T-helper 1 cell treated with Interleukin-12 subunit alpha and Interleukin-12 subunit beta and Interleukin-4 antibody, amounts not matched to agents 30 μg/mL and 1 μg/mL, for 36 hours (primary cell): Measurements from ENCODE around the gene LRSAM1.

Experiments used
- H3K27ac Mint-ChIP-seq: one replicate; pipeline ENCODE4 v1.8.0; 2021; ENCODE audit warnings: mild to moderate bottlenecking, mixed read lengths
- H3K27me3 Mint-ChIP-seq: one replicate; pipeline ENCODE4 v1.8.0; 2021; ENCODE audit warnings: low read depth, mixed read lengths
- H3K36me3 Mint-ChIP-seq: one replicate; pipeline ENCODE4 v1.8.0; 2021; ENCODE audit warnings: low read depth, mixed read lengths
- H3K4me1 Mint-ChIP-seq: one replicate; pipeline ENCODE4 v1.8.0; 2021; ENCODE audit warnings: low read depth, mixed read lengths
- H3K4me3 Mint-ChIP-seq: one replicate; pipeline ENCODE4 v1.8.0; 2021; ENCODE audit warnings: mild to moderate bottlenecking, moderate library complexity, mixed read lengths
- H3K9me3 Mint-ChIP-seq: one replicate; pipeline ENCODE4 v1.8.0; 2021; ENCODE audit warnings: mixed read lengths

LRSAM1 gene

DNA sequence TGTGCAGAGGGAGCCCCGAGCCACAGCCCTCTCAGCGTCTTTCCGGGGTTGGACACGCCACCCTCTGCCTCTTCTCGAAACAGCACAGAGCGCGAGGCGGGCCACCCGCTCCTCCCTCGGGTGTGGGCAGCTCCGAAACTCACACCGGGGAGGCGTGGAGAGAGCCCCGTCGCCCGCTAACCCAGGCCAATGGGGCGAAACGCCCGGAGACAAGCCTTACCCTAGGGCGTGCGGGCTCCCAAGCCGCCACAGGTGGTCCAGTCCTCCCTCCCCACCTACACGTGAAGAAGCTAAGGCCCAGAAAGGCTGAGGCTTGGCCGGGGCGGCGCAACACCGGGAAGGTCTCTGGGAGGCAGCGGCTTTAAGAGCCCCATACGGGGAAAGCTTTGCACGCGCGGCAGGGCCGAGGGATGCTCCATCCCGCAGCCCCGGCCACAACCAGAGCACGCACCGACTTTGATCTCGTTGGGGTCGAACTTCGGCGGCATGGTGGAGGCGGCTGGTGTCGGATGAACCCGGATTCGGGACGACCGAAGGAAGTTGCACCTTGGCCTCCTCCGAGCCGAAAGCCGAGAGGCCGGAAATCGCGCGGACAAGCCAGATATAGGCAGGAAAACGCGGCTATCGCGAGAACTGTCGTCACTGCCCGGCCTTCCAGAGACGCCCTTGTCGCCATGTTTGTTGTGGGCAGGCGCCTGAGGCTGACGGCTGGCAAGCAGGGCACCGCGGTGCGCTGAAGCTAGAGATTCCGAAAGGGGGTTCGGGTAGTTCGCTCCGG is at the start of gene LRSAM1, which contains the start of gene RPL12:
Gene LRSAM1 (plus strand): TSS at position 681 of the 778 bp plus-strand sequence. CDS start 3,018 bp downstream, outside the sequence.
Gene RPL12 (minus strand): TSS at position 577 of the 778 bp plus-strand sequence. CDS start 89 bp downstream, at position 488.
- Mint-ChIP-seq H3K27me3 (no peaks in the 10 kb centered on the region), H3K4me1 (peaks cover 50% of the 10 kb centered on the region), H3K4me3 (peak within 1 kb of the TSS; percentile 92), H3K36me3 (peaks cover 55% of the 10 kb centered on the region), H3K27ac (peak within 1 kb of the TSS; percentile 97), H3K9me3 (no peaks in the 10 kb centered on the region)

DNA sequence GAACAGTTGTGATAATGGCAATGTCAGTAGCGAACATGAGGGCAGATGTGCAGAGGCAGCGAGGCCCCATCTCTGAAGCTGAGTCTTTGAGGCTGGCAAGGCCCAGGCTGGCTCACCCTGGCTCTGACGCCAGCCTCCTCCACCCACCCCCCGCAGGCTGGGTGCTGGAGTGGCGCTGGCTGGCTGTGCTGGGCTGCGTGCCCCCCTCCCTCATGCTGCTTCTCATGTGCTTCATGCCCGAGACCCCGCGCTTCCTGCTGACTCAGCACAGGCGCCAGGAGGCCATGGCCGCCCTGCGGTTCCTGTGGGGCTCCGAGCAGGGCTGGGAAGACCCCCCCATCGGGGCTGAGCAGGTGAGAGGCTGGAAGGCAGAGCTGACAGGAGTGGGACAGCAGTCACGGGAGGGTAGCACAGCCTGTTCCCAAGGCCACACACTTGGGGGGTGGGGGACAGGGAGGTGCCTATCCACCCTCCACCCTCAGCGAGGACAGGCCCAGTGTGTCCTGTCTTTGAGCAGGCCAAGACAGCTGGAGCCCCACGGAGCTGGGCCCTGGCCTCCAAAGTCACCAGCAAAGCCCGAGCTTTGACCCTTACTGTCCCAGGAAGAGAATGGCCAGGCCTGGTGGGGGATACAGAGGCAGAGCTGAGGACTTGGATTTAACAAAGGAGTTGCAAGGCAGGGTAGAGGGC is 48.8 kb upstream of the LRSAM1 start:
- Mint-ChIP-seq H3K27ac (no peak overlapping the region), H3K27me3 (peaks cover 17% of the 10 kb centered on the region), H3K4me3 (no peak overlapping the region), H3K36me3 (no peaks in the 10 kb centered on the region), H3K9me3 (no peaks in the 10 kb centered on the region), H3K4me1 (peaks cover 6% of the 10 kb centered on the region)

DNA sequence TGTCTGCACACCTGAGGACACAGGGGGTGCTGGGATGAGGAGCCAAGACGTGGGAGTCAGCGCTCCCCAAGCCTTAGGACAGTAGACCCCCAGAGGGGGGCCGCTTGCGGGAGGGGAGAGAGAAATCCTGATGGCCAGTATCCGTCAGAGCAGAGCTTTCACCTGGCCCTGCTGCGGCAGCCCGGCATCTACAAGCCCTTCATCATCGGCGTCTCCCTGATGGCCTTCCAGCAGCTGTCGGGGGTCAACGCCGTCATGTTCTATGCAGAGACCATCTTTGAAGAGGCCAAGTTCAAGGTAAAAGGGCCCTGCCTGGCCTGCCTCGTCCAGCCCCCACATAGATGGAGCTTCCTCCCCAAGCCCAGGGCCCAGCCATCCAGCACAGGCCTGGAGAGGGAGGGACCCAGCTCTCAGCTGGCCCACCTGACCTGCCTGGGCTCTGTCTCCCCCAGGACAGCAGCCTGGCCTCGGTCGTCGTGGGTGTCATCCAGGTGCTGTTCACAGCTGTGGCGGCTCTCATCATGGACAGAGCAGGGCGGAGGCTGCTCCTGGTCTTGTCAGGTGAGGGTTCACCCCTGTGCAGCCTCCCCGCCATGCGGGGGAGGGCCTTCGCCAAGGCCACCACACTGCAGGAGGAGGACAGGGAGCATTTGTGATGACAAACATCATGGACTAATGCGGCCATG is 47.7 kb upstream of the LRSAM1 start:
- Mint-ChIP-seq H3K36me3 (no peaks in the 10 kb centered on the region), H3K27me3 (peaks cover 10% of the 10 kb centered on the region), H3K9me3 (no peaks in the 10 kb centered on the region), H3K4me1 (no peaks in the 10 kb centered on the region), H3K4me3 (no peak overlapping the region), H3K27ac (no peak overlapping the region)

DNA sequence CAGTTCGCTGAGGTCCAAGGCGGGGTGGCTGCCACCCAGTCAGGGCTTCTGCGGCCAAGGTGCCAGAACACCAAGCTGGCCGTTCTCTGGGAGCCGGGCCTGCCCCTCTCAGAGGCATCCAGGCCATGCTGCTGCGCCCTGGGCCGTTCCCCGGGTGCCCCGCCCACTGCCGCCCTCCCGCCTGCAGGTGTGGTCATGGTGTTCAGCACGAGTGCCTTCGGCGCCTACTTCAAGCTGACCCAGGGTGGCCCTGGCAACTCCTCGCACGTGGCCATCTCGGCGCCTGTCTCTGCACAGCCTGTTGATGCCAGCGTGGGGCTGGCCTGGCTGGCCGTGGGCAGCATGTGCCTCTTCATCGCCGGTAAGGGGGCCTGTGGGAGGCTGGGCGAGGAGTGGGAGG is 46.7 kb upstream of the LRSAM1 start:
- Mint-ChIP-seq H3K9me3 (no peaks in the 10 kb centered on the region), H3K27me3 (peaks cover 3% of the 10 kb centered on the region), H3K4me1 (no peaks in the 10 kb centered on the region), H3K4me3 (no peak overlapping the region), H3K36me3 (no peaks in the 10 kb centered on the region), H3K27ac (no peak overlapping the region)

DNA sequence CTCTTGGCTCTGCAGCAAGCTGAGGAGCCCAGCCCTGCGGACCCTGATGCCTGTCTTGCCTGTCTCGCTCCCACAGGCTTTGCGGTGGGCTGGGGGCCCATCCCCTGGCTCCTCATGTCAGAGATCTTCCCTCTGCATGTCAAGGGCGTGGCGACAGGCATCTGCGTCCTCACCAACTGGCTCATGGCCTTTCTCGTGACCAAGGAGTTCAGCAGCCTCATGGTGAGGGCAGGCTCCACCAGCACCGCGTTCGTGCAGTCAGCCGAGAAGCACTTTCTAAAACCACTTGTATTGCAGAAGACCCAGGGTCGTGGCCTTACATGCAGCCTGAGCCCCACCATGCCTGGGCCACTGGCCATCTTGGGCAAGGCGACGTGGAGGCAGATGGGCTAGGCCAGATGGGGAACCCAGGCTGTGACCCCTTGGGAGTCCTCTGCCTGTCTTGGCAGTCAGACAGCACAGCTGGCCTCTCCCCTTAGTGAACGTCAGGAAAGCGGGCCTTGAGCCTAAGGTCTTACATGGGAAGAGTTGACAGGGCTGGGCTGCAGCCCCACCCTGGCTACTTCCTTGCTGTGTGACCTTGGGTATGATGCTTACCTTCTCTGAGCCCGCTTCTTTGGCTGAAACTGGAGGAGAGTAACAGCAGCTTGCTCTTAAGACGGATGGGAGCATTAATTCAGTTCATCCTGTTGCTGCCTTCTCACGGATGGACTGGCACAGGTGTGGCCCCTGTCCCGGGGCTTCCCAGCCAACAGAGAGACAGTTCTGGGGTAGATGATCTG is 45.8 kb upstream of the LRSAM1 start:
- H3K4me1 Mint-ChIP-seq, result no peaks in the 10 kb centered on the region
- H3K36me3 Mint-ChIP-seq, result no peaks in the 10 kb centered on the region
- H3K27me3 Mint-ChIP-seq, result no peaks in the 10 kb centered on the region
- H3K27ac Mint-ChIP-seq, result no peak overlapping the region
- no peaks in the 10 kb centered on the region for H3K9me3 Mint-ChIP-seq
- no peak overlapping the region for H3K4me3 Mint-ChIP-seq

DNA sequence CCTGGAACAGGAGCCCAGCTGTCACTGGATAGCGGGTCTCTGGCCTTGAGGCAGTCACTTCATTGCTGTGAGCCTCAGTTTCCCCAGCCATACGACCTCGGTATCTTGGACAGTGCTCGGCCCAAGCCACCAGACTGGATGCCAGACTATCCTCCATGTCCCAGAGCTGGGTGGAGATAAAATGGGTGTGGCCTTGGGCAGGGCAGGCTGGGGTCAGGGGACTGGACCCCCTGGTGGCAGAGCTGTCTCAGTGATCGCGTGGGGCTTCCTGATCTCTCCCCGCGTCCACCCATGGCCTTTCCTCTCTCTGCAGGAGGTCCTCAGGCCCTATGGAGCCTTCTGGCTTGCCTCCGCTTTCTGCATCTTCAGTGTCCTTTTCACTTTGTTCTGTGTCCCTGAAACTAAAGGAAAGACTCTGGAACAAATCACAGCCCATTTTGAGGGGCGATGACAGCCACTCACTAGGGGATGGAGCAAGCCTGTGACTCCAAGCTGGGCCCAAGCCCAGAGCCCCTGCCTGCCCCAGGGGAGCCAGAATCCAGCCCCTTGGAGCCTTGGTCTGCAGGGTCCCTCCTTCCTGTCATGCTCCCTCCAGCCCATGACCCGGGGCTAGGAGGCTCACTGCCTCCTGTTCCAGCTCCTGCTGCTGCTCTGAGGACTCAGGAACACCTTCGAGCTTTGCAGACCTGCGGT is 44.4 kb upstream of the LRSAM1 start:
- Mint-ChIP-seq H3K9me3 (no peaks in the 10 kb centered on the region), H3K4me1 (peaks cover 6% of the 10 kb centered on the region), H3K4me3 (no peak overlapping the region), H3K27me3 (no peaks in the 10 kb centered on the region), H3K36me3 (no peaks in the 10 kb centered on the region), H3K27ac (no peak overlapping the region)

DNA sequence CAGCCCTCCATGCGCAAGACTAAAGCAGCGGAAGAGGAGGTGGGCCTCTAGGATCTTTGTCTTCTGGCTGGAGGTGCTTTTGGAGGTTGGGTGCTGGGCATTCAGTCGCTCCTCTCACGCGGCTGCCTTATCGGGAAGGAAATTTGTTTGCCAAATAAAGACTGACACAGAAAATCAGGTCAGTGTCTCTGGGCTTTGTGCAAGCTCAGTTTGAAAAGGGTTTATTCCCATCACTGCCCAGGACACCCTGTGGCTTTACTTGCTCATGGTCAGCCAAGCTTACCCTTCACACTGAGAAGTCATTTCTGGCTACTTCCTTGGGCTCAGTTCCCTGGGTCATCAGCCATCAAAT is 43.8 kb upstream of the LRSAM1 start:
- H3K27me3 Mint-ChIP-seq, result no peaks in the 10 kb centered on the region
- peaks cover 6% of the 10 kb centered on the region for H3K4me1 Mint-ChIP-seq
- no peak overlapping the region for H3K4me3 Mint-ChIP-seq
- H3K9me3 Mint-ChIP-seq, result no peaks in the 10 kb centered on the region
- H3K27ac Mint-ChIP-seq, result no peak overlapping the region
- no peaks in the 10 kb centered on the region for H3K36me3 Mint-ChIP-seq

DNA sequence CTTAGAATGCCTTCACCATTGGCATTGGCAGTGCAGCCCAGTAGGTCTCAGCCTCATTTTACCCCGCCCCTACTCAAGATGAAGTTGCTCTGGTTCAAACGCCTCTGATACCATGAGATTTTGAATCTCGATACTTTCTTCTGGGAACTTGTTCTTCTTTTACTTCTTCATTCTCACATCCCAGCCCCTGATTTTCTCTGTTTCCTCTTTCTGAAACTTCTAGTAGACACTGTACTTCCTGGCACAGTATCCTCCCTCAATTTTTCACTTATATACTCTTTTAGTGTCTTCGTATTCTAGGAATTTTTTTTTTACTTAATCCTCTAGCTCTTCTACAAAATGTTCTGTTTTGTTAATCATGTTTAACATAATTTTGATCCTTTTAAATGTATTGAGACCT is 40.2 kb upstream of the LRSAM1 start:
- H3K9me3 Mint-ChIP-seq, result no peaks in the 10 kb centered on the region
- H3K27ac Mint-ChIP-seq, result no peak overlapping the region
- peaks cover 6% of the 10 kb centered on the region for H3K4me1 Mint-ChIP-seq
- no peaks in the 10 kb centered on the region for H3K36me3 Mint-ChIP-seq
- no peak overlapping the region for H3K4me3 Mint-ChIP-seq
- peaks cover 15% of the 10 kb centered on the region for H3K27me3 Mint-ChIP-seq

DNA sequence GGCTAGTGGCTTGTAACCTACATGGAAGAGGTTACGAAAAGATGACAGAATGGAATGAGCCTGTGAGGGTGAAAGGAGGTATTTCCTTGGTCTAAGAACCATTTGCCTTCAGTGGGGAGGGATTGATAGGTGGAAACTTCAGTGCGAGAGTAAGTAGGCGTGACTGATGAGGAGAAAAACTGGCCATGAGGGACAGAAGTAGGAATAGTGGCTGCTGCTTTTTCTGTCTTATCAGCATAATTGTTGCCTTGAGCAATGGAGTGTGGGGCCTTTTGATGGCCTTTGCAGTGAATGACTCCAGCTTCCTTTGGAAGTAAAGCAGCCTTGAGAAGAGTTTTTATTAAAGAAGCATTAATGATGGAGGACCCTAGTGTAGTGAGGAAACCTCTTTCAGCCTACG is 36.2 kb upstream of the LRSAM1 start:
- Mint-ChIP-seq H3K9me3 (no peaks in the 10 kb centered on the region), H3K4me1 (peaks cover 6% of the 10 kb centered on the region), H3K4me3 (no peak overlapping the region), H3K36me3 (no peaks in the 10 kb centered on the region), H3K27me3 (peaks cover 19% of the 10 kb centered on the region), H3K27ac (no peak overlapping the region)

DNA sequence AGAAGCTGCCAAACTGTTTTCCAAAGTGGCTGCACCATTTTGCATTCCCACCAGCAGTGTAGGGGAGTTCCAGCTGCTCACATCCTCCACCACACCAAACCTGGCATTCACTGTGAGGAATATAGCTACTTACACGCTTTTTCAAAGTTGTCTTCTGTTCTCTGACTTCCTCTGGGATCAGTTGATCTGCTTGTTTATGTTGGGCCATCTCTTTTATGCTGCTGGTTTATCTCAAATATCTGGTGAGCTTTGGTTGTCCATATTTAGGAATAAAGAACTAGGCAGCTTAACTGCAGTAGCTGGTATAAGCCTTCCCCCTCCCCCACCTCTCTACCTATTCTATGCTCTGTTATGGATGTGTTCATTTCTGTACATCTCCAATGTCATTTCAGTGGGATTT is 35.7 kb upstream of the LRSAM1 start:
- H3K4me3 Mint-ChIP-seq, result no peak overlapping the region
- peaks cover 19% of the 10 kb centered on the region for H3K27me3 Mint-ChIP-seq
- H3K36me3 Mint-ChIP-seq, result no peaks in the 10 kb centered on the region
- H3K27ac Mint-ChIP-seq, result no peak overlapping the region
- H3K4me1 Mint-ChIP-seq, result peaks cover 6% of the 10 kb centered on the region
- H3K9me3 Mint-ChIP-seq, result no peaks in the 10 kb centered on the region

DNA sequence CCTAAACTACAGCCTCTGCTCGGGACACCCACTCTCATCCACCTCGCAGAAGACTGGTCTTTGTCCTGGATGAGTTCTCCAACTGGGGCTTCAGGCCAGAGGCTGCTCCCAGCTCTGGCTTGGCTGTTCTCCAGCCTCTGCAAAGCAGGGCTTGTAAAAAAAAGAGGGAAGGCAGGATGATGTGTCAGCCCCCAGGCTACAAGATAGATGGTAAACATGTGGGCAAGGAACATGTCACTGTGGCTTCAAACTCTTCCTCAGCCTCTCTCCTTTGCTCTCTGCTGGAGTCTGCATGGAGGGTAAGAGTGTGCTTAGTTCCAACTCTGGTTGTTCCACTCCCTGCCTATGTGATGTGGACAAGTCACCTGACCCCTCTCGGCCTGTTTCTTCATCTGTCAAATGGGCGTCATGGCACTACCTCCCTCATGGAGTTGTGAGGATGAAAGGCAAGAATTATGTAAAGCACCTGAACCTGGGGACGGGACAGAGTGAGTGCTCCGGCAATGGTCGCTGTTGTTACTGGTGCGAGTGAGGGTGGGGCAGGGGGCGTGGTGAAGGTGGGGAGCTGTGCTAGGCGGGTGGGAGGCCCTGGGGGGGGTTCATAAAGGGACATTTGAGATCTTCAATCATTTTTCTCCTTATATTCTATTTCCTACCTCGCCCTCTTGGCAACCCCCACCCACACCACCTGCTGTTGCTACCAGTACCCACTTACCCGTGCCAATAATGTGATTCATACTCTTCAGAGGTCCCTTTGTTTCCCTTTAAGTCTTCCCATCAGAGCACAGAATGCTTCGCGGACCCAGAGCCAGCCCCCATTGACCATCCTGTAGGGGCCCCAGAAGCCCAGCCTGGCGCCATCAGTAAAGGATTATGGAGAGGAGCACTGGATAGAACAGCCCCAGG is 33.9 kb upstream of the LRSAM1 start:
- Mint-ChIP-seq H3K27me3 (peaks cover 19% of the 10 kb centered on the region), H3K4me3 (no peak overlapping the region), H3K9me3 (no peaks in the 10 kb centered on the region), H3K27ac (no peak overlapping the region), H3K36me3 (no peaks in the 10 kb centered on the region), H3K4me1 (no peaks in the 10 kb centered on the region)

DNA sequence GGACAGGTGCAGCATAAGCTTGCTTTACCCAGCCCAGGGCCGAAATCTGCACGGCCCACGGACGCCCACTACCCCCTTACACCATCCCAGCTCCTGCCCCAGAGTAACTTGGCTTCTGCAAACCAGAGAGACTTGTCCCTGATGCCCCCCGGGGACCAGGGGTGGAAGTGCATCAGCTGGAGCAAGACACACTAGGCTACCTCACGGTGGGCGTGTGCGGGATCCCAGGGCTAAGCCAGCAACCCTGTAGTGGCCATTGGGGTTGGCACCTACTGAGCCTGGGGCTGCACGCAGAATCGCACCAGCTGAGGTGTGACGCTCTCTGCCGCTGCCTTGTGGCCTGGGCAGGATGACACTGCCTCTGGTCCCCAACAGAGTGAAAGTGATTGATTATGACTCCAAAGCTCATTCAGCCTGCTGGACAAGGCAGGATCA is 33.3 kb upstream of the LRSAM1 start:
- Mint-ChIP-seq H3K9me3 (no peaks in the 10 kb centered on the region), H3K4me3 (no peak overlapping the region), H3K27ac (no peak overlapping the region), H3K36me3 (no peaks in the 10 kb centered on the region), H3K27me3 (peaks cover 19% of the 10 kb centered on the region), H3K4me1 (peaks cover 4% of the 10 kb centered on the region)

DNA sequence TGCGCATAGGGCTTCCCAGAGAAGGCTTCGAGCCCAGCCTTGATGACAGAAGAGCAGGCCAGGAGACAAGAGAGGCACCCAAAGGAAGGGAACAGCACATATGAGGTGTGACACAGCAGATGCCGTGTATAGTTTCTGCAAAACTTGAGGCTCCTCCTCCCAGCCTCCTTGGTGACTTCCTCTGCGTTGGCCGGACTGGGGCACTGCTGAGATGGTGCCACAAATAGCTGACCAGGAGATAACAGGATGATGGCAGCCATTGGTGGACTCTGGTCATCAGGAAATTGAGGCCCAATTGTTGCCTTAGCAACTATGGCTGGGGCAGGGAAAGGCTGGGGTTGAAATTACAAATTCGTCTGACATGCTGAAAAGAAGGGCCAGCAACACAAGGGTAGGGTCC is 32.0 kb upstream of the LRSAM1 start:
- H3K27ac Mint-ChIP-seq, result no peak overlapping the region
- H3K36me3 Mint-ChIP-seq, result peaks cover 2% of the 10 kb centered on the region
- no peak overlapping the region for H3K4me3 Mint-ChIP-seq
- H3K4me1 Mint-ChIP-seq, result peaks cover 14% of the 10 kb centered on the region
- H3K27me3 Mint-ChIP-seq, result peaks cover 14% of the 10 kb centered on the region
- no peaks in the 10 kb centered on the region for H3K9me3 Mint-ChIP-seq
